ENCODE data around the gene USP30. TPM values are rescaled to one million over a fixed set of nuclear protein-coding genes. Genes with fewer than 3 reads are reported as not detected.

The USP30 gene
- total RNA-seq, 4 donors from 2014 or later, result 10.5 to 15.4 (median 14.2) TPM

DNA sequence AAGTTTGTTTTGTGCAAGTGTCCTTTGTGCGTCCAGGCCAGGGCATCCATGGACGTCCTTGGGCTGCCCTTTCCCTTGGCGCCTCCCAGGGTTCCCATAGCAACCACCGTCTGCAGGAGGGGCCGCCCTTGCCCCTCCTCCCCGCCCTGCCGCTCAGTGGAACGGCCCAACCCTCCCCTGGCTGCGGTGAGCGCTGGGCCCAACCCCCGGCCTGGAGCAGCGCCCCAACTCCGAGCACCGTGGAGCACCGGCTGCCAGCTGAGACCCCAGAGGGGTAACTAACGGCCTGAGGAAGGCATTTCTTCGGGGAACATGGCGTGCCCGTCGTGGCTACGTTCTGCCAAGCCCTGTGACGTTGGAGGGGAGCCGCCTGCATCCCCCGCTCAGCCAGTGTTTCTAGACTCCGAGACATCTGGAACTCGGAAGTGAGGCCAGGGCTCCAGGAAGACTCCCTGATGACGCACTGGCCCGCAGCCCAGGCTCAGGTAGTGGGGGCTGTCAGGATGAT is 58.7 kb downstream of the USP30 start:
- Histone ChIP-seq H3K36me3 (peaks cover 0 to 39% of the 10 kb centered on the region in 2 donors), H3K27ac (peak overlapping the region; percentile 64 to 98 (median 96)), H3K27me3 (no peaks in the 10 kb centered on the region), H3K9me3 (no peaks in the 10 kb centered on the region), H3K4me3 (peak overlapping the region; percentile 36 to 70), H3K4me1 (peaks cover 13 to 61% (median 24%) of the 10 kb centered on the region in 3 donors)
- WGBS, 2 donors (ENCODE audit: low coverage in 1 of 2), result 0 to 9% methylated on average over 2 to 11 of the region's 28 CpGs
- peak; percentile 88 for ATAC-seq
- TF ChIP-seq, protein P1, sequence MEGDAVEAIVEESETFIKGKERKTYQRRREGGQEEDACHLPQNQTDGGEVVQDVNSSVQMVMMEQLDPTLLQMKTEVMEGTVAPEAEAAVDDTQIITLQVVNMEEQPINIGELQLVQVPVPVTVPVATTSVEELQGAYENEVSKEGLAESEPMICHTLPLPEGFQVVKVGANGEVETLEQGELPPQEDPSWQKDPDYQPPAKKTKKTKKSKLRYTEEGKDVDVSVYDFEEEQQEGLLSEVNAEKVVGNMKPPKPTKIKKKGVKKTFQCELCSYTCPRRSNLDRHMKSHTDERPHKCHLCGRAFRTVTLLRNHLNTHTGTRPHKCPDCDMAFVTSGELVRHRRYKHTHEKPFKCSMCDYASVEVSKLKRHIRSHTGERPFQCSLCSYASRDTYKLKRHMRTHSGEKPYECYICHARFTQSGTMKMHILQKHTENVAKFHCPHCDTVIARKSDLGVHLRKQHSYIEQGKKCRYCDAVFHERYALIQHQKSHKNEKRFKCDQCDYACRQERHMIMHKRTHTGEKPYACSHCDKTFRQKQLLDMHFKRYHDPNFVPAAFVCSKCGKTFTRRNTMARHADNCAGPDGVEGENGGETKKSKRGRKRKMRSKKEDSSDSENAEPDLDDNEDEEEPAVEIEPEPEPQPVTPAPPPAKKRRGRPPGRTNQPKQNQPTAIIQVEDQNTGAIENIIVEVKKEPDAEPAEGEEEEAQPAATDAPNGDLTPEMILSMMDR (IDR thresholded peaks at IDR 0.05), result no peak
- TF ChIP-seq POLR2A (IDR thresholded peaks at IDR 0.05) (peak; percentile 63 to 65), EP300 (IDR thresholded peaks at IDR 0.05) (peak; percentile 90), POLR2AphosphoS5 (IDR thresholded peaks at IDR 0.05) (peak; percentile 94)

- Histone ChIP-seq H3K36me3 (peaks cover 0 to 23% of the 10 kb centered on the region in 2 donors), H3K27me3 (no peaks in the 10 kb centered on the region), H3K4me1 (peaks cover 16 to 79% (median 31%) of the 10 kb centered on the region in 3 donors), H3K27ac (peak overlapping the region; percentile 90 to 97 (median 94)), H3K4me3 (no peak overlapping the region), H3K9me3 (no peaks in the 10 kb centered on the region)
- TF ChIP-seq EP300 (IDR thresholded peaks at IDR 0.05) (no peak), POLR2AphosphoS5 (IDR thresholded peaks at IDR 0.05) (no peak), POLR2A (IDR thresholded peaks at IDR 0.05) (no peak)
- TF ChIP-seq, protein P1 (IDR thresholded peaks at IDR 0.05), result no peak
- ATAC-seq, result no peak
- 62 to 63% methylated on average over 9 to 11 of the region's 11 CpGs for WGBS, 2 donors (ENCODE audit: low coverage in 1 of 2)
Observed at GRCh38 chr12:109112720-109113465, 60.5 kb downstream of the USP30 start.

- H3K4me1 ChIP-seq, result peaks cover 16 to 88% (median 31%) of the 10 kb centered on the region in 3 donors
- peaks cover 0 to 14% of the 10 kb centered on the region in 2 donors for H3K36me3 ChIP-seq
- no peaks in the 10 kb centered on the region for H3K9me3 ChIP-seq
- WGBS, 2 donors (ENCODE audit: low coverage in 1 of 2), result 37 to 44% methylated on average over 5 of the region's 5 CpGs
- peak overlapping the region; percentile 90 to 97 (median 94) for H3K27ac ChIP-seq
- TF ChIP-seq POLR2AphosphoS5 (IDR thresholded peaks at IDR 0.05), result peak; percentile 55
- TF ChIP-seq, protein P1 (IDR thresholded peaks at IDR 0.05), result no peak
- no peaks in the 10 kb centered on the region for H3K27me3 ChIP-seq
- no peak for ATAC-seq
- no peak overlapping the region for H3K4me3 ChIP-seq
Observed at GRCh38 chr12:109113661-109114321, 61.4 kb downstream of the USP30 start.

DNA sequence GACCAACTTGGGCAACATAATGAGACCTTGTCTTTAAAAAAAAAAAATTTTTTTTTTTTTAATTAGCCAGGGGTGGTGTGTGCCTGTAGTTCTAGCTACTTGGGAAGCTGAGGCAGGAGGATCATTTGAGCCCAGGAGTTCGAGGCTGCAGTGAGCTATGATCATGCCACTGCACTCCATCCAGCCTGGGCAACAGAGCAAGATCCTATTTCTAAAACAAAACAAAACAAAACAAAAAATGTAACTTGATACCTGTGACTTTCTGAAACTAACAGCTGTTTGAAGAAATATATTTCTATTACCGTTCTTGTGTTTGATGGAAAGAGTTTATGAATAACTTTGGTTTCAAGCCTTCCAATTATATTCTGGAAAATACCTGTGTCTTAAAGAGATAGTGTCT is 62.3 kb downstream of the USP30 start:
- ATAC-seq, result no peak
- WGBS, 2 donors (ENCODE audit: low coverage in 1 of 2), result 36 to 50% methylated on average over 2 of the region's 2 CpGs
- Histone ChIP-seq H3K36me3 (peaks cover 0 to 5% of the 10 kb centered on the region in 2 donors), H3K27ac (peak overlapping the region; percentile 90 to 97 (median 94)), H3K4me3 (no peak overlapping the region), H3K27me3 (no peaks in the 10 kb centered on the region), H3K4me1 (peaks cover 16 to 93% (median 31%) of the 10 kb centered on the region in 3 donors), H3K9me3 (no peaks in the 10 kb centered on the region)
- TF ChIP-seq EP300 (IDR thresholded peaks at IDR 0.05) (no peak), POLR2A (IDR thresholded peaks at IDR 0.05) (no peak), POLR2AphosphoS5 (IDR thresholded peaks at IDR 0.05) (no peak)
- TF ChIP-seq, protein P1 (IDR thresholded peaks at IDR 0.05), result no peak

Measured in gastroesophageal sphincter (tissue), 4 donors.